Thoracic aorta (tissue), 2 donors: ENCODE data around the gene RTN4R. TPM values are rescaled to one million over a fixed set of nuclear protein-coding genes. Genes with fewer than 3 reads are reported as not detected.

Experiments used
- ATAC-seq: fragments of 150-250 bp; one replicate; pipeline ENCODE4 v1.8.0; 2017; ENCODE audit warnings: low read depth; ENCODE audit not compliant: insufficient number of reproducible peaks, low FRiP score
- DNase-seq: peaks from one replicate; pipeline ENCODE4 v3.0.0-alpha.2; 2020; ENCODE audit warnings: low spot score
- H3K27ac ChIP-seq, 2 donors: fragments of 200-600 bp; sonication (generic); 1 replicate in 1 of 2; 2 replicates in 1 of 2; pipeline ENCODE4 v1.5.1; 2016; ENCODE audit warnings: mild to moderate bottlenecking in 2 of 2, moderate library complexity in 2 of 2
- H3K27me3 ChIP-seq: fragments of 200-600 bp; sonication (generic); replicated peaks from 2 replicates; pipeline ENCODE4 v1.6.0; 2016; ENCODE audit warnings: mild to moderate bottlenecking; ENCODE audit not compliant: insufficient read depth
- H3K36me3 ChIP-seq: fragments of 200-600 bp; sonication (generic); one replicate; pipeline ENCODE4 v1.5.1; 2016
- H3K4me1 ChIP-seq, 2 donors: fragments of 200-600 bp; sonication (generic); 1 replicate in 1 of 2; 2 replicates in 1 of 2; pipeline versions ENCODE4 v1.5.1 to v1.6.0; 2016; ENCODE audit warnings: low read depth in 2 of 2, mild to moderate bottlenecking in 1 of 2; ENCODE audit not compliant: control insufficient read depth in 1 of 2
- H3K4me3 ChIP-seq: fragments of 200-600 bp; sonication (generic); 2 replicates; pipeline ENCODE4 v1.5.1; 2016; ENCODE audit warnings: mild to moderate bottlenecking
- H3K9me3 ChIP-seq: fragments of 200-600 bp; sonication (generic); 2 replicates; pipeline ENCODE4 v1.5.1; 2016
- CTCF ChIP-seq: fragments of 200-600 bp; sonication (generic); IDR thresholded peaks from one replicate; pipeline ENCODE4 v1.5.1; 2019; ENCODE audit warnings: antibody characterized with exemption
- total RNA-seq, 2 donors: library from RNA; depleted of rRNA; stranded (reverse); fragments of >200 nt; gene quantifications; one replicate each; pipeline versions ENCODE4 v1.1.0 to v1.2.3, GENCODE V29; 2016

RTN4R gene
- total RNA-seq, 2 donors from 2014 or later, result 7.4 TPM; not detected in 1

GRCh38 chr22:20295262-20296064 lies 27.3 kb upstream of the RTN4R start:
- no peak for TF ChIP-seq CTCF
- Histone ChIP-seq H3K36me3 (no peaks in the 10 kb centered on the region), H3K4me3 (no peak overlapping the region), H3K4me1 (peaks cover 5 to 13% of the 10 kb centered on the region in 2 donors), H3K9me3 (no peaks in the 10 kb centered on the region), H3K27ac (no peak overlapping the region), H3K27me3 (no peaks in the 10 kb centered on the region)
- DNase-seq (no peak), ATAC-seq (no peak)

GRCh38 chr22:20292673-20293232 lies 24.6 kb upstream of the RTN4R start:
- ATAC-seq (no peak), DNase-seq (no peak)
- no peaks in the 10 kb centered on the region for H3K36me3 ChIP-seq
- no peak for TF ChIP-seq CTCF
- no peak overlapping the region for H3K4me3 ChIP-seq
- no peaks in the 10 kb centered on the region for H3K4me1 ChIP-seq
- H3K9me3 ChIP-seq, result no peaks in the 10 kb centered on the region
- no peaks in the 10 kb centered on the region for H3K27me3 ChIP-seq
- no peak overlapping the region for H3K27ac ChIP-seq

- H3K4me3 ChIP-seq, result no peak overlapping the region
- DNase-seq (no peak), ATAC-seq (no peak)
- no peaks in the 10 kb centered on the region for H3K9me3 ChIP-seq
- TF ChIP-seq CTCF, result no peak
- H3K27me3 ChIP-seq, result no peaks in the 10 kb centered on the region
- H3K36me3 ChIP-seq, result no peaks in the 10 kb centered on the region
- no peak overlapping the region for H3K27ac ChIP-seq
- no peaks in the 10 kb centered on the region for H3K4me1 ChIP-seq
Measured at GRCh38 chr22:20292108-20292507, 24.0 kb upstream of the RTN4R start.

- ATAC-seq (no peak), DNase-seq (no peak)
- H3K36me3 ChIP-seq, result no peaks in the 10 kb centered on the region
- H3K27me3 ChIP-seq, result no peaks in the 10 kb centered on the region
- TF ChIP-seq CTCF, result no peak
- H3K4me3 ChIP-seq, result no peak overlapping the region
- H3K27ac ChIP-seq, result no peak overlapping the region
- no peaks in the 10 kb centered on the region for H3K9me3 ChIP-seq
- H3K4me1 ChIP-seq, result no peaks in the 10 kb centered on the region
Measured at GRCh38 chr22:20291604-20292063, 23.5 kb upstream of the RTN4R start.

- Histone ChIP-seq H3K27ac (no peak overlapping the region), H3K4me3 (no peak overlapping the region), H3K9me3 (no peaks in the 10 kb centered on the region), H3K4me1 (no peaks in the 10 kb centered on the region), H3K36me3 (no peaks in the 10 kb centered on the region), H3K27me3 (no peaks in the 10 kb centered on the region)
- DNase-seq (no peak), ATAC-seq (no peak)
- TF ChIP-seq CTCF, result no peak
Measured at GRCh38 chr22:20291249-20291586, 23.1 kb upstream of the RTN4R start.
